BLaER1 treated with 17β-estradiol and CSF1 and Interleukin-3, amounts not matched to agents 10 nM and 100 nM (cell line): ENCODE results near the gene SCD5.

Experiments
- H3K27ac ChIP-seq, 11 experiments: shearing (Covaris generic); formaldehyde crosslinking; 2 replicates each; pipeline ENCODE4 v1.8.1; 2022
- H3K27me3 ChIP-seq, 11 experiments: shearing (Covaris generic); formaldehyde crosslinking; 2 replicates each; pipeline ENCODE4 v1.8.1; 2022
- H3K36me3 ChIP-seq, 11 experiments: shearing (Covaris generic); formaldehyde crosslinking; 2 replicates each; pipeline ENCODE4 v1.8.1; 2022
- H3K4me1 ChIP-seq, 10 experiments: shearing (Covaris generic); formaldehyde crosslinking; 2 replicates each; pipeline ENCODE4 v1.8.1; 2022
- H3K4me2 ChIP-seq, 11 experiments: shearing (Covaris generic); formaldehyde crosslinking; 2 replicates each; pipeline ENCODE4 v1.8.1; 2022
- H3K4me3 ChIP-seq, 10 experiments: shearing (Covaris generic); formaldehyde crosslinking; 2 replicates each; pipeline ENCODE4 v1.8.1; 2022
- H3K9ac ChIP-seq, 11 experiments: shearing (Covaris generic); formaldehyde crosslinking; 2 replicates each; pipeline ENCODE4 v1.8.1; 2022
- H3K9me3 ChIP-seq, 11 experiments: shearing (Covaris generic); formaldehyde crosslinking; replicated peaks in 1 of 11; 2 replicates each; pipeline ENCODE4 v1.8.1; 2022
- H4K20me1 ChIP-seq, 11 experiments: shearing (Covaris generic); formaldehyde crosslinking; 2 replicates each; pipeline ENCODE4 v1.8.1; 2022
- Cebpa-rat ChIP-seq, 11 experiments: shearing (Covaris generic); IDR thresholded peaks; 2 replicates each; pipeline ENCODE4 v1.8.1; 2022

SCD5 gene

DNA sequence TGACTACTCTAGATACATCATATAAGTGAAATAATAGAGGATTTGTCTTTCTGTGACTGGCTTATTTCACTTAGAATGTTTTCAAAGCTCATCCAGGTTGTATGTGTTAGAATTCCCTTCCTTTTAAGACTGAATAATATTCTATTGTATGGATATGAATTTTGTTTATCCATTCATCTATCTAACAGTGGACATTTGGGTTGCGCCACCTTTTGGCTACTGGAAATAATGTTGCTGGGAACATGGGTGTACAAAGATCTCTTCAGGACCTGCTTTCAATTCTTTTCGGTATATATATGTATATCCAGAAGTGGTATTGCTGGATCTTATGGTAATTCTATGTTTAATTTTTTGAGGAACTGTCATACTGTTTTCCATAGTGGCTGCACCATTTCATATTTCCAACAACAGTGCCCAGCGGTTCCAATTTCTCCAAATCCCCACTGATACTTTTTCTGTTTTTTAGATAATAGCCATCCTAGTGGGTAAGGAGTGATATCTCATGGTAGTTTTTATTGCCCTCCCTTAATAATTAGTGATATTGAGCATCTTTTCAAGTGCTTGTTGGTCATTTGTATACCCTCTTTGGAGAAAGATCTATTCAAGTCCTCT, 3.4 kb upstream of the SCD5 start:
- Histone ChIP-seq H3K27me3 (peaks cover 5 to 30% (median 24%) of the 10 kb centered on the region in 11 experiments; a peak in 16 of 22 replicates), H3K27ac (no peak overlapping the region)

DNA sequence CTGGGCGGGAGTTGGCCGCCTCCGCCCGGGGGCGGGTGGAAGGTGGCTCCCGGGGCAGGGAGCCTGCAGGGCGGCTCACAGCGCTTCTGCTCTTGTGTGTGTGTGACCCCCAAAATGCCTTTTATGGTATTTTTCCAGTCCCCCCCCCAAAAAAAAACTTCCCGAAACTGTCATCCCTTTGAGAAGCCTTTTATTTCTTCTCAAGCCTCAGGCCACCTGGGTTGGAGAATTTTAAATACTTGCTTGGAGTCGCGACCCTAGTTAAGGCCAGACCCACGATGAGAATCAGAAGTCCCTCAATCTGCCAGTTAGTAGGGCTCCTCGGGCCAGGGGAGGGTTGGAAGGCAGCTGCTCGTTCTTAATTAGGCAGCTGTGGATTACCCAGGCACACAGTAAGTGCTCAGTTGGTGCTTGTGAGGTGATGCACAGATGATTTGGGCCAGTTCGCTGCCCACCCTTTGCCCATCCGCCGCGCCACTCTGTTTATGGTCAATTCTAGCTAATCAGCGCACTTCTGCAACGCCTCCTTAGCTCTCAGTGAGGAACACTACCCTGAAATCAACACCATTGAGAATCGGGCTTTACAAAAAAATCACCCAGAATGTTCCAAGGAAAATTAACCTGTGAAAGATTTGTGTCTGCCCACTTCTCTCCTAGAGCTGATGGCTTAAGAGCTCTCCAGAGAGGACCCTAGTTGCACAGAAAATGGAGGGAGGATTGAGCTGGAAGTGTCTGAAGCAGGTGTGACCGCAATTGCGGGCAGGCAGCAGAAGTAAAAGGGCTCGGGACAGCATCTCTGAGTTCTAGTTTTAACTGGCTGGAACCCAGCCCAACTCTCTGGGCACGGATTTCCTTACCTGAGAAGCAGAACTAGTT, 648 bp upstream of the SCD5 start:
- Histone ChIP-seq H3K9ac (peak overlapping the region; percentile 68 to 84 (median 78)), H3K27me3 (peaks cover 5 to 30% (median 24%) of the 10 kb centered on the region in 11 experiments; a peak in 16 of 22 replicates)

More for the DNA sequence above, 3.4 kb upstream of the SCD5 start:
- H3K4me3 ChIP-seq = no peak overlapping the region
- peaks cover 0 to 8% (median 7%) of the 10 kb centered on the region in 11 experiments; a peak in 13 of 22 replicates for H4K20me1 ChIP-seq
- H3K4me2 ChIP-seq = no peak overlapping the region
- peaks cover 18 to 29% (median 23%) of the 10 kb centered on the region in 10 experiments for H3K4me1 ChIP-seq
- peaks cover 0 to 18% (median 0%) of the 10 kb centered on the region in 11 experiments; a peak in 9 of 22 replicates for H3K9me3 ChIP-seq
- no peaks in the 10 kb centered on the region for H3K36me3 ChIP-seq
- H3K9ac ChIP-seq = no peak overlapping the region
- no peak for TF ChIP-seq Cebpa-rat (IDR thresholded peaks at IDR 0.05)

DNA sequence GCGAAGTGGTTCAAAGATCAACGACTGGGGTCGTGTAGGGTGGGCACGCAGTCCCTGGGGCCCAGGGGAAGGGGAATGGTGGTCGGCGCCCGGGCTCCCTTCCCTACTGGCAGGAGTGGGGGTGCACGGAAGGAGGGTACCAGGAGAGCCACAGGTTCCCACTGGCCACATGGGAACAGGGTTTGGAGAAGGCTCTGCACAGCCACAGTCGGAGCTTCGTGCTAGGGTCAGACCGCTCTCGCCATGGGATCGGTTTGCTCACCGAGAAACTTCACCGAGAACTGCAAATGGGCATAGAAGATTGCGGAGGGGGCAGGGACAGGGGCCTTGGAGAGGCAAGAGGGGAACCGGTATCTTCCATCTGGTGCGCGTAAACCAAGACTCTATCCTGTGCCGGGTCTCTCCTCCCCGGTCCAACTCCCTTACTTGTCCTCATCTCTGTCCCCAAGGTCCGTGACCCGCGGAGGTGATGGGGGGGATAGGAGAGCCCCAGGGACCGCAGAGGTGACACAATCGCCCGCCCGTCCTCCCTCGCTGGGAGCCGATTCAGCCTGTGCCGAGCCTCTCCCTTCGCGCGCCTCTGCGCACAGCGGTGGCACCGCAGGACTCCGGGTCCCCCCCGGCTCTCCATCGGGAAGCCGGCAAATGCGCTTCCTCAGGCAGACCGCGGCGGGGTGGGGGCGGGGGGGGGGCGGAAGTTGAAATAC, 1.0 kb downstream of the SCD5 start:
- peaks cover 0 to 17% (median 15%) of the 10 kb centered on the region in 11 experiments; a peak in 13 of 22 replicates for H4K20me1 ChIP-seq
- H3K27ac ChIP-seq = peak overlapping the region in 2 of 11 experiments; percentile 66 to 67; a peak in 3 of 22 replicates
- peak overlapping the region; percentile 89 to 99 (median 96) for H3K4me2 ChIP-seq
- H3K27me3 ChIP-seq = peaks cover 5 to 30% (median 24%) of the 10 kb centered on the region in 11 experiments; a peak in 16 of 22 replicates
- peak overlapping the region; percentile 68 to 84 (median 78); a peak in 21 of 22 replicates for H3K9ac ChIP-seq
- H3K4me3 ChIP-seq = peak overlapping the region; percentile 70 to 89 (median 82)
- peaks cover 0 to 13% (median 0%) of the 10 kb centered on the region in 11 experiments; a peak in 4 of 22 replicates for H3K36me3 ChIP-seq
- H3K4me1 ChIP-seq = peaks cover 18 to 36% (median 29%) of the 10 kb centered on the region in 10 experiments
- peaks cover 0 to 7% (median 0%) of the 10 kb centered on the region in 11 experiments; a peak in 5 of 22 replicates for H3K9me3 ChIP-seq
- no peak for TF ChIP-seq Cebpa-rat (IDR thresholded peaks at IDR 0.05)

More for the DNA sequence above, 648 bp upstream of the SCD5 start:
- peak overlapping the region in 9 of 11 experiments; percentile 46 to 71 (median 65); a peak in 17 of 22 replicates for H3K27ac ChIP-seq
- H3K9me3 ChIP-seq = peaks cover 0 to 18% (median 0%) of the 10 kb centered on the region in 11 experiments; a peak in 9 of 22 replicates
- no peak for TF ChIP-seq Cebpa-rat (IDR thresholded peaks at IDR 0.05)
- peaks cover 0 to 17% (median 15%) of the 10 kb centered on the region in 11 experiments; a peak in 13 of 22 replicates for H4K20me1 ChIP-seq
- peak overlapping the region; percentile 70 to 89 (median 82) for H3K4me3 ChIP-seq
- peak overlapping the region; percentile 89 to 99 (median 96) for H3K4me2 ChIP-seq
- peaks cover 0 to 9% (median 0%) of the 10 kb centered on the region in 11 experiments; a peak in 4 of 22 replicates for H3K36me3 ChIP-seq
- H3K4me1 ChIP-seq = peaks cover 22 to 36% (median 32%) of the 10 kb centered on the region in 10 experiments

DNA sequence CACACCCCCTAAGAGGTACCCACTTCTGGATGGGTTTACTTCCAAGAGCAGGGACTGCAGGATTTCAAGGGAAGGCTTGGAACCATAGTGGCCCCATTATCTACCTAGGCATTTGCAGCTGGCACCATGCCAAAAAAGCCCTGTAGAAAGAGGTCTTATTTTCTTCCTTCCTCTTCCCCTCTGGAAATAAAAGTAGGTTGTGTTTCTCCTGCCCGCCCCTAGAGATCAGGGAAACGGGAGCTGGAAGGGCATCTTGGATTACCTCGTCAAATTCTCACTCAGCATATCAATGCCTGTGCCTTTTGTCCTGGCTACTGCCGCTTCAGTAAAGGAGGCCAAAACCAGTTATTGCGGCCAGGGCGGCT, 1.6 kb downstream of the SCD5 start:
- Histone ChIP-seq H3K27me3 (peaks cover 5 to 30% (median 24%) of the 10 kb centered on the region in 11 experiments; a peak in 16 of 22 replicates), H3K27ac (no peak overlapping the region), H3K4me3 (peak overlapping the region in 8 of 10 experiments; percentile 70 to 89 (median 82); a peak in 14 of 20 replicates), H3K9ac (peak overlapping the region in 1 of 11 experiments; percentile 84; a peak in 1 of 22 replicates), H4K20me1 (peaks cover 0 to 17% (median 15%) of the 10 kb centered on the region in 11 experiments; a peak in 13 of 22 replicates), H3K4me1 (peaks cover 14 to 36% (median 29%) of the 10 kb centered on the region in 10 experiments), H3K36me3 (peaks cover 0 to 13% (median 0%) of the 10 kb centered on the region in 11 experiments; a peak in 4 of 22 replicates), H3K9me3 (peaks cover 0 to 1% (median 0%) of the 10 kb centered on the region in 11 experiments; a peak in 2 of 22 replicates), H3K4me2 (peak overlapping the region; percentile 89 to 99 (median 96))
- no peak for TF ChIP-seq Cebpa-rat (IDR thresholded peaks at IDR 0.05)

DNA sequence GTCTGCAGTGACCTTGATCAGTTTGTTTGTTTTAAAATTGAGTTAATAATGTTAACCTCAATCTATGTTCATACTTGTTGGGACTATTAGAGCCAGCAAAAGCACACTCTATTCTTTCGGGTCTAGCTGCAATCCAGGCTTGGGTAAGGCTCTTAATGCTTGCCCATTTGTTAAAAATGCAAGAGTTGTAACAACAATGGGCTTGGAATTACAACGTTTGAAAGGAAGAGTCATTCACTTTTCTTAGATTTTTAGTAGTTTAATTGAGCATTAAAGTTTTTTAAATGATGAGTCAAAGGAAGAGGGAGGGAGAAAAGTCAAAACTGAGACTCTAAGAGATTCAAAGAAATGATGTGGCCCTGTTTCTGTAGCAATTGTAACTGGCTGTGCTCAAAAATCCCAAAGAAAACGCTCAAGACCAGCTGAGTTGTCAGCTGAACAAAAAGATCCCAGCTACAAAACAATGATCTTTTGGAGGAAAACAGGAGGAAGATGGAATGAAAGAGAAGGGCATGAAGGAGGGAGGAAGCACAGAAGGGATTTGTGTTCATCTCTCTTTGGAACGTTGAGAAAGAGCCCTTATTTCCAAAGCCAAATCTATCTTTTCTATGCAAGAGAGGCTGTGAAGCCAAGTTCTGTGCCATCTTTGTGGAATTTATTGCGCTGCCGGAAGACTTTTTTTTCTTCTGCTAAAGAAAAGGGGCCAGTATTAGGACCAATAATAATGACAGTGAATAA, 5.5 kb downstream of the SCD5 start:
- peaks cover 6 to 20% (median 17%) of the 10 kb centered on the region in 10 experiments for H3K4me1 ChIP-seq
- no peaks in the 10 kb centered on the region for H3K9me3 ChIP-seq
- peaks cover 0 to 25% (median 15%) of the 10 kb centered on the region in 11 experiments; a peak in 13 of 22 replicates for H4K20me1 ChIP-seq
- H3K4me2 ChIP-seq = no peak overlapping the region
- peaks cover 0 to 13% (median 0%) of the 10 kb centered on the region in 11 experiments; a peak in 4 of 22 replicates for H3K36me3 ChIP-seq
- no peak overlapping the region for H3K9ac ChIP-seq
- no peak for TF ChIP-seq Cebpa-rat (IDR thresholded peaks at IDR 0.05)
- no peak overlapping the region for H3K4me3 ChIP-seq
- H3K27me3 ChIP-seq = peaks cover 5 to 13% (median 10%) of the 10 kb centered on the region in 11 experiments; a peak in 16 of 22 replicates
- H3K27ac ChIP-seq = no peak overlapping the region

DNA sequence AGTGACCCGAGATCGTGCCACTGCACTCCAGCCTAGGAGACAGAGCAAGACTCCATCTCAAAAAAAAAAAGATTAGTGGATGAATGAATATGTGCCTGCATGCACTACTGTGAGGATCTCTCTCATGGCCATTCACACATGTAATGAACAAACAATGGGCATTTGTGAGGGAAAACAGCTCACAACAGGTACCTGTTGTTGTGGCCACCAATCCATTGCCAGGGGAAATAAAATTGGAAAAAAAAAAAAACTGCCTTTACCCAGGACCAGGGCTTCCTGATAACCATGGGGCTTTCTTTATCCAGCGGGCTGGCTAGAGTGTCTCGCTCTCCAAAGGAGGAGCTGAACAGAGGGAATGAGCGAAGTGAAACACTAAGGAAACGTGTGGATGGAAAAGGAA, 7.4 kb downstream of the SCD5 start:
- H3K4me3 ChIP-seq = no peak overlapping the region
- no peak overlapping the region for H3K9ac ChIP-seq
- no peak overlapping the region for H3K27ac ChIP-seq
- H3K27me3 ChIP-seq = no peaks in the 10 kb centered on the region
- H3K4me2 ChIP-seq = no peak overlapping the region
- H3K36me3 ChIP-seq = peaks cover 0 to 21% (median 0%) of the 10 kb centered on the region in 11 experiments; a peak in 6 of 22 replicates
- no peaks in the 10 kb centered on the region for H3K9me3 ChIP-seq
- H4K20me1 ChIP-seq = peaks cover 0 to 8% (median 0%) of the 10 kb centered on the region in 11 experiments; a peak in 4 of 22 replicates
- TF ChIP-seq Cebpa-rat (IDR thresholded peaks at IDR 0.05) = no peak
- peaks cover 0 to 3% (median 1%) of the 10 kb centered on the region in 10 experiments; a peak in 13 of 20 replicates for H3K4me1 ChIP-seq

DNA sequence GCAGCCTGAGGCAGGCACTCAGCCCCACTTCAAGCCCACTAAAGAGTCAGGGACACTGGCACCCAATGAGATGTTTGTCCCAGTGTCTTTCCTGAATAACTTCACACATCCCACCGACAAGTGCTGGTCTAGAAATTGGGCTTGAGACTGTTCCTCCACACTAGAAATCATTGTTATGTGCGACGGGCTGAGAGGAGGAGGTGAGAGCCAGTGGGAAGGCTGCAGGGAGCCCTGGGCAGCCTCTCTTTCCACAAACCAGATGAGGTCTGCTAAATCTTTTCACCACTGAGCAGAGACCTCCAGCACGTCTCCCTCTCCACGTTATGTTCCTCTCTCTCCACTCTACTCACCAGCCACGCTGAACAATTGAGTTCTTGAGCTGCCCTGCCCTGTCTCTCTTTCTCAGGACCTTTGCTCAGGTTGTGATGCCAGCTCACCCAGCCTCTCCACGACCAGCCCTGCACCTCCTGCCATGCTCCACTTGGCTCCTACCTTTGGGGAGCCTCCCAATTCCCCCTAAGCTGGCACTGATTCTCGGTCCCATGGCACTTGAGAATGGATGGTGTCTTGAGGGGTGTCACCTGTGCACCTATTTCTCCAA, 8.4 kb downstream of the SCD5 start:
- Histone ChIP-seq H3K36me3 (peaks cover 0 to 19% (median 0%) of the 10 kb centered on the region in 11 experiments; a peak in 5 of 22 replicates), H3K27me3 (no peaks in the 10 kb centered on the region), H3K27ac (no peak overlapping the region), H4K20me1 (0 out of 22 replicates have a peak, but pooled peaks cover 0 to 8% (median 0%) of the 10 kb centered on the region in 11 experiments), H3K9me3 (no peaks in the 10 kb centered on the region), H3K9ac (no peak overlapping the region), H3K4me1 (peaks cover under 1 to 9% (median 7%) of the 10 kb centered on the region in 10 experiments; a peak in 14 of 20 replicates), H3K4me3 (no peak overlapping the region), H3K4me2 (no peak overlapping the region)
- TF ChIP-seq Cebpa-rat (IDR thresholded peaks at IDR 0.05) = no peak
